SU-DHL-6 (cell line): ENCODE measurements around the gene GPHB5.

Source experiments
- H2AFZ ChIP-seq: fragments of 200-600 bp; sonication (generic); 2 replicates; pipeline ENCODE4 v1.6.1; 2014; ENCODE audit warnings: low read depth, mild to moderate bottlenecking, moderate library complexity, mixed read lengths, antibody characterized with exemption, low read length; ENCODE audit not compliant: severe bottlenecking
- H3F3A ChIP-seq: fragments of 200-600 bp; shearing (Covaris generic); 2 replicates; pipeline ENCODE4 v1.6.0; 2016; ENCODE audit warnings: antibody characterized with exemption, mild to moderate bottlenecking; ENCODE audit not compliant: insufficient read depth
- H3K27ac ChIP-seq: fragments of 200-600 bp; sonication (generic); 2 replicates; pipeline ENCODE4 v1.5.1; 2016; ENCODE audit warnings: low read depth, mild to moderate bottlenecking, low read length, moderate library complexity, mixed read lengths
- H3K27me3 ChIP-seq: fragments of 200-600 bp; sonication (generic), shearing (Covaris generic); 2 replicates; pipeline ENCODE4 v1.6.0; 2014; ENCODE audit warnings: mild to moderate bottlenecking, low read length
- H3K36me3 ChIP-seq: fragments of 200-600 bp; sonication (generic); 2 replicates; pipeline ENCODE4 v1.6.1; 2014; ENCODE audit warnings: mild to moderate bottlenecking, low read length, mixed read lengths
- H3K4me2 ChIP-seq: fragments of 300-600, 200-600 bp; shearing (Covaris generic), sonication (generic); 2 replicates; pipeline ENCODE4 v1.6.0; 2014; ENCODE audit warnings: low read length, low read depth, mild to moderate bottlenecking; ENCODE audit not compliant: poor library complexity, severe bottlenecking
- H3K4me3 ChIP-seq: fragments of 200-600 bp; sonication (generic); 2 replicates; pipeline ENCODE4 v1.5.1; 2014; ENCODE audit warnings: antibody characterized with exemption, low read length, mild to moderate bottlenecking, mixed read lengths; ENCODE audit not compliant: insufficient read depth, poor library complexity, severe bottlenecking
- H3K79me2 ChIP-seq: fragments of 200-600 bp; sonication (generic); 2 replicates; pipeline ENCODE4 v1.6.1; 2014; ENCODE audit warnings: mild to moderate bottlenecking, low read length, moderate library complexity; ENCODE audit not compliant: insufficient read depth
- H3K9ac ChIP-seq: fragments of 200-600 bp; sonication (generic); 2 replicates; pipeline ENCODE4 v1.7.0; 2014; ENCODE audit warnings: mild to moderate bottlenecking, low read length
- H3K9me2 ChIP-seq: fragments of 200-600 bp; sonication (generic); replicated peaks from 2 replicates; pipeline ENCODE4 v1.6.1; 2014; ENCODE audit warnings: low read length; ENCODE audit not compliant: insufficient read depth
- H3K9me3 ChIP-seq: fragments of 200-600 bp; sonication (generic); 2 replicates; pipeline ENCODE4 v1.6.1; 2014; ENCODE audit warnings: low read length, mixed read lengths; ENCODE audit not compliant: insufficient read depth
- H4K20me1 ChIP-seq: fragments of 200-600 bp; sonication (generic); 2 replicates; pipeline ENCODE4 v1.6.1; 2014; ENCODE audit warnings: low read depth, mild to moderate bottlenecking, antibody characterized with exemption, low read length, moderate library complexity, mixed read lengths
- CTCF ChIP-seq: fragments of 200-600 bp; sonication (generic); IDR thresholded peaks from one replicate; pipeline ENCODE4 v1.5.1; 2017; ENCODE audit warnings: antibody characterized with exemption, mild to moderate bottlenecking, low read length, moderate library complexity; ENCODE audit not compliant: insufficient read depth, poor library complexity, severe bottlenecking
- EZH2phosphoT487 ChIP-seq: fragments of 200-600 bp; sonication (generic), shearing (Covaris generic); conservative IDR thresholded peaks from 2 replicates; pipeline ENCODE4 v1.6.1; 2018; ENCODE audit warnings: mild to moderate bottlenecking, antibody characterized with exemption, low read length, moderate library complexity, mixed read lengths

GPHB5 gene

GRCh38 chr14:63301891-63302534, 16.7 kb downstream of the GPHB5 start:
- Histone ChIP-seq H3K9me3 (no peaks in the 10 kb centered on the region), H3K9me2 (no peaks in the 10 kb centered on the region), H3K27ac (no peak overlapping the region), H3K4me2 (no peak overlapping the region), H3K79me2 (no peaks in the 10 kb centered on the region), H3K9ac (no peak overlapping the region), H2AFZ (no peak overlapping the region), H3K36me3 (no peaks in the 10 kb centered on the region), H3K4me3 (no peak overlapping the region), H3F3A (no peaks in the 10 kb centered on the region), H4K20me1 (no peaks in the 10 kb centered on the region), H3K27me3 (no peaks in the 10 kb centered on the region)
- TF ChIP-seq CTCF (no peak), EZH2phosphoT487 (no peak)

- H2AFZ ChIP-seq = no peak overlapping the region
- no peak for TF ChIP-seq CTCF
- no peak for TF ChIP-seq EZH2phosphoT487
Observed at GRCh38 chr14:63300854-63301253, 17.9 kb downstream of the GPHB5 start.

GRCh38 chr14:63299351-63300110, 19.2 kb downstream of the GPHB5 start:
- no peak overlapping the region for H3K4me2 ChIP-seq
- H3F3A ChIP-seq = no peaks in the 10 kb centered on the region
- TF ChIP-seq EZH2phosphoT487 = no peak
- no peak for TF ChIP-seq CTCF

More at GRCh38 chr14:63300854-63301253, 17.9 kb downstream of the GPHB5 start:
- no peaks in the 10 kb centered on the region for H3K9me3 ChIP-seq
- H3F3A ChIP-seq = no peaks in the 10 kb centered on the region
- H3K4me3 ChIP-seq = no peak overlapping the region
- no peaks in the 10 kb centered on the region for H3K79me2 ChIP-seq
- no peaks in the 10 kb centered on the region for H4K20me1 ChIP-seq
- no peak overlapping the region for H3K27ac ChIP-seq
- H3K27me3 ChIP-seq = no peaks in the 10 kb centered on the region
- no peak overlapping the region for H3K9ac ChIP-seq
- H3K9me2 ChIP-seq = no peaks in the 10 kb centered on the region
- H3K4me2 ChIP-seq = no peak overlapping the region
- H3K36me3 ChIP-seq = no peaks in the 10 kb centered on the region

More at GRCh38 chr14:63299351-63300110, 19.2 kb downstream of the GPHB5 start:
- Histone ChIP-seq H4K20me1 (no peaks in the 10 kb centered on the region), H3K9ac (no peak overlapping the region), H3K27ac (no peak overlapping the region), H3K9me3 (no peaks in the 10 kb centered on the region), H3K27me3 (no peaks in the 10 kb centered on the region), H3K4me3 (no peak overlapping the region), H3K79me2 (no peaks in the 10 kb centered on the region), H3K9me2 (no peaks in the 10 kb centered on the region), H3K36me3 (no peaks in the 10 kb centered on the region), H2AFZ (no peak overlapping the region)
